Aorta (tissue), 5 donors: ENCODE data around the gene EFNA4. TPM values are rescaled to one million over a fixed set of nuclear protein-coding genes. Genes with fewer than 3 reads are reported as not detected.

Experiments used
- ATAC-seq: fragments of 200-7000 bp; cut with Tn5 transposase; one replicate; pipeline ENCODE4 v1.9.1; 2022; ENCODE audit warnings: moderate library complexity; ENCODE audit not compliant: low FRiP score
- DNase-seq, 2 donors: peaks; one replicate each; pipeline ENCODE4 v3.0.0-alpha.2; 2020
- H3K27ac ChIP-seq, 2 donors: one replicate each; pipeline ENCODE4 v1.5.1; 2013; ENCODE audit warnings: low read length in 2 of 2, mild to moderate bottlenecking in 2 of 2, moderate library complexity in 2 of 2, control low read depth in 1 of 2, inconsistent platforms in 1 of 2, low read depth in 1 of 2
- H3K27me3 ChIP-seq, 2 donors: one replicate each; pipeline ENCODE4 v1.6.1; 2013; ENCODE audit warnings: control low read depth in 1 of 2, low read length in 1 of 2, mild to moderate bottlenecking in 1 of 2, moderate library complexity in 1 of 2; ENCODE audit not compliant: insufficient read depth in 2 of 2, control insufficient read depth in 1 of 2
- H3K36me3 ChIP-seq, 2 donors: one replicate each; pipeline ENCODE4 v1.6.1; 2013; ENCODE audit warnings: control low read depth in 1 of 2, low read length in 1 of 2, mild to moderate bottlenecking in 1 of 2; ENCODE audit not compliant: insufficient read depth in 2 of 2, control insufficient read depth in 1 of 2
- H3K4me1 ChIP-seq, 2 donors: one replicate each; pipeline ENCODE4 v1.6.1; 2013; ENCODE audit warnings: low read length in 2 of 2, control low read depth in 1 of 2, mild to moderate bottlenecking in 1 of 2, moderate library complexity in 1 of 2; ENCODE audit not compliant: insufficient read depth in 2 of 2, control insufficient read depth in 1 of 2
- H3K4me3 ChIP-seq, 2 donors: one replicate each; pipeline ENCODE4 v1.5.1; 2013; ENCODE audit warnings: low read length in 2 of 2, control low read depth in 1 of 2, mild to moderate bottlenecking in 1 of 2
- H3K9me3 ChIP-seq: one replicate; pipeline ENCODE4 v1.6.1; 2013; ENCODE audit warnings: mild to moderate bottlenecking, low read length; ENCODE audit not compliant: control insufficient read depth
- WGBS, 2 donors: extraction: QIAGEN DNeasy Blood & Tissue Kit; methylation state at CpG; one replicate each; pipeline ENCODE4 v1.1.7; 2013; 5-methylcytosine and 5-hydroxymethylcytosine counted together
- intact Hi-C, 2 donors: fragments of 100-400 bp; cut with DNase I; formaldehyde crosslinking; loops; one replicate each; pipeline versions ENCODE4 v1.14.2 to v1.15.0; 2022
- polyA plus RNA-seq, 2 donors: library from polyadenylated mRNA; stranded (reverse); fragments of 200-250 nt; gene quantifications; one replicate each; pipeline ENCODE4 v1.2.3, GENCODE V29; 2013
- total RNA-seq, 2 donors: library from RNA; stranded (reverse); fragmentation: NEBNext Ultra II Directional; extraction: Animal tissue kit (Norgen Biotek cat#: 25700); gene quantifications; one replicate each; pipeline ENCODE4 v1.2.1, GENCODE V29; 2021
- donor health status: healthy with polysubstance abuse.
- donor health status: Bipolar disorder and iron deficiency.
- donor health status: DM: no; HTN: no; CAD: no.
- donor health status: DM: no; HTN: no; CAD: no.
- donor health status: DM: yes; HTN: yes; CAD: no.

Gene EFNA4
- total and polyA plus RNA-seq, 4 donors = 3.0 to 5.7 (median 4.0) TPM

DNA sequence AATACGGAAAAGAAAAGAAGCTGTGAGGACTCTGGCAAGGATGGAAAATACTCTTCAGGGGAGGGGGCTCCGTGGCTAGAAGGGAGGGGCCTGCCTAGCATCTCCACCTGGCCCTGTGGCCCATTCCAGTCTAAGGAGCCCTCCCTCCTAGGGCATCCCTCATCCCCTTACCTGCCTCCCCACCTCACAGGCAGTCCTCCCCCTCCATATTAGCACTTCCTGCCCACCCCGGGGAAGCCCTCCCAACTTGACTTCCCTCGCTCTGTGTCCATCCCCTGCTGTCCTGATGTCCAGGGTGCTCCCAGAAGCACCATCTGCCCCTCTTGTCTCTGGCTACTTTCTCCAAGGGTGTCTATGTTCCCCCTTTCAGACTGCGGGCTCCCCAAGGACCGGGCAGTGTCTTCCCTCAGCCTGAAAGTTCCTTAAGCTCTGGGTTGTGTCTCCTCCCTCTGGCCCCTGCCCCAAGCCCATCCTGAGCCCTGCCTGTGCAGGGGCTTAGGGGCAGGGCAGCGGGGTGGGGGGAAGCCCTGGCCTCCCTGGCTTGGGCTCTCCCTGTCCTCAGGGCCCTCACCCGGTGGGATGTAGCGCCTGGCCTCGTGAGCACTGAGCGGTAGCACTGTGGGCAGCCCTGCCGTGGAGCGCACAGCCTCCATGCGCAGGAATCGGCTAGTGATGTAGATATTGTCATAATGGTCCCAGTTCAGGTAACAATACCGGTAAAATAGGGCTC, 33.9 kb upstream of the EFNA4 start:
- H3K27me3 ChIP-seq = no peaks in the 10 kb centered on the region
- no peaks in the 10 kb centered on the region for H3K4me1 ChIP-seq
- ATAC-seq (peak; percentile 11), DNase-seq (no peak)
- no peaks in the 10 kb centered on the region for H3K36me3 ChIP-seq
- no peaks in the 10 kb centered on the region for H3K9me3 ChIP-seq
- intact Hi-C loops = no loop called here
- 79 to 86% methylated on average over 16 of the region's 16 CpGs for WGBS, 2 donors
- no peak overlapping the region for H3K27ac ChIP-seq
- no peak overlapping the region for H3K4me3 ChIP-seq

DNA sequence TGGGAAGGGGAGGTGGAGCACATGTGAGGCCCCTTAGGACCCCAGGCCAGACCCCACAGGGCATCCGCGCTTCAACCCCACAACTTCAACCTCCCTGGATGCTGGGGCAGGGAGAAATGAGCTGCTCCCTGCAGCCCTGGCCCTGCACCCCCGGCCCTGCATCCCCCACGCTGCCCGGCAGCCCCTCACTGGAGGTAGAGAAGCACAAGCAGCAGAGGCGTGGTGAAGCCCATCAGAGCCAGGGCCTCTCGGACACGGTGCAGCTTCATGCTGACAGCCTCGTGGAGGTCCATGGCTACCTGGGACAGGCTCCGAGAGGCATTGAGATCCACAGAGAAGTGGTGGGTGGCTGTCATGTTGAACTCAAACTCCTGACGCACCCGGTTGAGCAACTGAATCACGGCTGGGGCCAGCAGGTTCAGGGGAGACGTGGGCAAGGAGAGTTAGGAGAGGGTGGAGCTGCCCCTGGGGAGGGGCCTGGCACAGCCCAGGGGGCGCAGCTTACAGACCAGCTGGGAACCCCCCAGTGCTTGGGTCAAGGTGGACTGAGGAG, 33.2 kb upstream of the EFNA4 start:
- WGBS, 2 donors = 83 to 91% methylated on average over 15 of the region's 15 CpGs
- Histone ChIP-seq H3K4me3 (no peak overlapping the region), H3K4me1 (no peaks in the 10 kb centered on the region), H3K27me3 (no peaks in the 10 kb centered on the region), H3K36me3 (no peaks in the 10 kb centered on the region), H3K27ac (no peak overlapping the region), H3K9me3 (no peaks in the 10 kb centered on the region)
- intact Hi-C loops = no loop called here
- no peak for ATAC-seq
- DNase-seq = no peak

DNA sequence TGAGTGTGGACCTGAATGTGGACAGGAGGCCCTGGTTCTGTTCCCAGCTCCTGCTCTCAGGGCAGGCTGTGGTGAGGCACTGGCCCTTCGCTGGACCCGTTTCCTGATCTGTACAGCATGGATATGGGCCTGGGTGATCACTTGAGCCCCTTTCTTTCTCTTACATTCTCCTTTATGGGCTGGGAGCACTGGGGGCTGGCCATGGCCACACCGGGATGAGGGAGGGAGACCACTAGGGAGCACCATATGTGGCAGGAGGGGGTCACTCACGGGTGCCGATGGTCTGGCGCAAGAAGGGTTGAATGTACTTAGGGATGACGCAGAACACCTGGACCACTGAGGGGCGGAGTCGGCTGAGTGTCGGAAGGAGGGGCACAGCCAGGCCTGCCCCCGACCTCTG, 32.6 kb upstream of the EFNA4 start:
- ATAC-seq (no peak), DNase-seq (no peak)
- no peaks in the 10 kb centered on the region for H3K9me3 ChIP-seq
- intact Hi-C loops = no loop called here
- H3K27me3 ChIP-seq = no peaks in the 10 kb centered on the region
- H3K4me3 ChIP-seq = no peak overlapping the region
- 85 to 88% methylated on average over 11 of the region's 11 CpGs for WGBS, 2 donors
- H3K4me1 ChIP-seq = no peaks in the 10 kb centered on the region
- H3K27ac ChIP-seq = no peak overlapping the region
- no peaks in the 10 kb centered on the region for H3K36me3 ChIP-seq

- H3K4me1 ChIP-seq = no peaks in the 10 kb centered on the region
- H3K9me3 ChIP-seq = no peaks in the 10 kb centered on the region
- no peaks in the 10 kb centered on the region for H3K36me3 ChIP-seq
- DNase-seq = no peak
- no peak overlapping the region for H3K27ac ChIP-seq
- intact Hi-C loops = no loop called here
- no peak overlapping the region for H3K4me3 ChIP-seq
- no peaks in the 10 kb centered on the region for H3K27me3 ChIP-seq
- no peak for ATAC-seq
- WGBS, 2 donors = 84 to 88% methylated on average over 11 to 12 of the region's 12 CpGs
These were observed 30.7 kb upstream of the EFNA4 start for GRCh38 chr1:155032886-155033285.

DNA sequence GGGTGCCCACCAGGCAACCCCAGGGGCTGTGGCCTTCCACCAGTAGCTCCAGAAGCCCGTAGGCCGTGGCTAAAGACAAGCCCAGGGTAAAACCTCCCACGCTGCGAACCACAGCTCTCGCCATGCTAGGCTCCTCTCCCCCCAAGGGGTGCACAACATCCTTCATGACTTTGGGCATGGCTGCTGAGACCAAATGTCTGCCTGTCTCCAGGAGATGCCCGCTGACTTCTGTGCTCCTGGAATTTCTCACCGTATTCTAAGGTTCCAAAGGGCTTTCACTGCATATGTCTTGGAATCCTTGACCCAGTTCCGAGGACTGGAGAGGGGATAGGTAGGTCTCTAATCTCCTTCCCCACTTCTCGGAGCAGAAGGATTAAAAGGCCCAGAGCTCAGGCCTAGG, 30.0 kb upstream of the EFNA4 start, which contains the start of the genes DCST1 and DCST2:
TSS of gene DCST1 (plus strand) at position 301 of the 400 bp plus-strand sequence. CDS start 213 bp downstream, outside the sequence.
TSS of gene DCST2 (minus strand) at position 258 of the 400 bp plus-strand sequence. CDS start at position 178, 80 bp downstream.
- DNase-seq (no peak), ATAC-seq (no peak)
- Histone ChIP-seq H3K27me3 (no peaks in the 10 kb centered on the region), H3K36me3 (no peaks in the 10 kb centered on the region), H3K9me3 (no peaks in the 10 kb centered on the region), H3K27ac (no peak within 1 kb of the TSS), H3K4me1 (no peaks in the 10 kb centered on the region), H3K4me3 (no peak within 1 kb of the TSS)
- intact Hi-C loops = no loop called here
- 97% methylated on average over 9 of the region's 9 CpGs for whole genome bisulfite sequencing, 2 donors

DNA sequence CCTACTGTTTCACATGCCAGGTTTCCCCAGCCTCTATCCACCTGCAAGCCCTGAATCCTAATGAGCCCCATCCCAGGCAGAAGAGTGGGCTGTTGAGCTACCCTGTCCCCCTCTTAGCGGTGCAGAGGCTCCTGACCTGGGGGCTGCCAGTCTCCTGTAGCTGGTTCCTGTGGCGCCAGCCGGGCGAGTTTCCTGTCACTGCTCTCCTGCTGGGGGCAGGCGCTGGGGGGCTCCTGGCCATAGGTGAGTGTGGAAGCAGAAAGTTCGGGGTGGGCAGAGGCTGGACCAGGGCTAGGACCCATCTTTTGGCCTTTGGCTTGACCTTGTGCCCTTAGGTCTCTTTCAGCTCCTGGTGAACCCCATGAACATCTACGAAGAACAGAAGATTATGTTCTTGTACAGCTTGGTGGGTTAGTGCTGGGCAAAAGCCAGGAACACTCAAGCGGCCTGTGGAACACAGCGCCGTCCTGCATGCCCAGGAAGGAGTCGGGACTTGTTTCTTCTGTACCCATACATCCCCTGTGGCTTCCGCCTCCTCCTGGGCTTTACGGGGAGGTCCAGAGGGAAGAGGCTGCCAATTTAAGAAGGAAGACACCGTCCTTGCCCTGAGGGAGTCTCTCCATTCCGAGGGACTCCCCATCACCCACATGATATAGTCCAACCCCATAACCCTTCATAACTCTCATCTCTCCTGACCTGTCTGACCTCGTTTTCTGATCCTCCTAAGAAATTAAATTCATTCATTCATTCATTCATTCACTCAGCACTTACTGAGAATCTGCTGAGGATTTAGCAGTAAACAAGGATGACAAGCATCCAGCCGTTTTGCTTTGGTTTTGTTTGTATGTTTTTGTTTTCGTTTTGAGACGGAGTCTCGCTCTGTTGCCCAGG, 29.0 kb upstream of the EFNA4 start:
- no peak overlapping the region for H3K27ac ChIP-seq
- no peaks in the 10 kb centered on the region for H3K36me3 ChIP-seq
- no peak overlapping the region for H3K4me3 ChIP-seq
- H3K4me1 ChIP-seq = no peaks in the 10 kb centered on the region
- no peaks in the 10 kb centered on the region for H3K27me3 ChIP-seq
- DNase-seq (no peak), ATAC-seq (no peak)
- intact Hi-C loops = no loop called here
- WGBS, 2 donors = 84 to 87% methylated on average over 20 of the region's 20 CpGs
- no peaks in the 10 kb centered on the region for H3K9me3 ChIP-seq

DNA sequence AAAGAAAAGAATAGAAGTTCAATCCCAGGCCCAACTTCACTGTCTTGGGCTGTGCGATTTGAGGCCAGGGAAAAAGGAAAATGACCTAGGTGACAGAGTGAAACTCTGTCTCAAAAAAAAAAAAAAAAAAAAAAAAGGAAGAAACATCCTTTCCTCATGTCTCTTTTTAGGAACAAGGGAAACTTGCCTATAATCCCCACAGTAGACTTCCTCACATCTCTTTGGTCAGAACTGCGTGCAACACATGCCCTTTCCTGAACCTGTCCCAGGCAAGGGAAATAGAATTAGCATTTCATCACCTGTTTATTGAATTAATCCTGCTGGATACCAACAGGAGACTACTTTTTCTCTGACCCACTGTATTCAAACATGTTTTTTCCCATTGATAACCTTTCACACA, 27.6 kb upstream of the EFNA4 start:
- intact Hi-C loops = no loop called here
- ATAC-seq (no peak), DNase-seq (no peak)
- no peaks in the 10 kb centered on the region for H3K36me3 ChIP-seq
- no peak overlapping the region for H3K4me3 ChIP-seq
- H3K9me3 ChIP-seq = no peaks in the 10 kb centered on the region
- H3K27me3 ChIP-seq = no peaks in the 10 kb centered on the region
- H3K27ac ChIP-seq = no peak overlapping the region
- WGBS, 2 donors = 93 to 98% methylated on average over 2 of the region's 2 CpGs
- H3K4me1 ChIP-seq = no peaks in the 10 kb centered on the region

DNA sequence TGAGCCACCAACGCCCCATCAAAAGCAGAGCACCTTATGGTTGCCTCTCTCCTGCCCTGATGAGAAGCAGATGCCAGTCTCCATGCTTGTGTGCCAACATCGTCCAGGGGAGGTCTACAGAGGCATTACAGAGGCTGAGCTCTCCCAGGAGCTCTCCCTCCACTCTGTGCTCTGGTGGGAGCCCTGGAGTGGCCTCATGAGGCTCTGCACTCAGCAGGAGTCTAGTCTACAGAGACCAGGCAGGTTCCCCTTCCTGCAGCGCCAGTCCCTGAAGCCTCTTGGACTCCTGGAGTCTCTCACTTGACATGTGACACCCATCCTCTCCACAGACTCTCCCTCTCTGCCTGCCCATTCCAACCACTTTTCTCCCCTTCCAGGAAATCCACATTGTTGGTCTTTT, 26.5 kb upstream of the EFNA4 start:
- no peaks in the 10 kb centered on the region for H3K9me3 ChIP-seq
- DNase-seq = no peak
- H3K4me3 ChIP-seq = no peak overlapping the region
- H3K27ac ChIP-seq = no peak overlapping the region
- no peak for ATAC-seq
- H3K36me3 ChIP-seq = no peaks in the 10 kb centered on the region
- H3K4me1 ChIP-seq = no peaks in the 10 kb centered on the region
- 87 to 90% methylated on average over 3 of the region's 3 CpGs for WGBS, 2 donors
- no peaks in the 10 kb centered on the region for H3K27me3 ChIP-seq
- intact Hi-C loops = no loop called here
